ENCODE data around the gene SPINDOC. TPM values are rescaled to one million over a fixed set of nuclear protein-coding genes. Genes with fewer than 3 reads are reported as not detected.

Gene SPINDOC
- total RNA-seq, 1 experiment from 2014 or later, result 17.1 TPM

DNA sequence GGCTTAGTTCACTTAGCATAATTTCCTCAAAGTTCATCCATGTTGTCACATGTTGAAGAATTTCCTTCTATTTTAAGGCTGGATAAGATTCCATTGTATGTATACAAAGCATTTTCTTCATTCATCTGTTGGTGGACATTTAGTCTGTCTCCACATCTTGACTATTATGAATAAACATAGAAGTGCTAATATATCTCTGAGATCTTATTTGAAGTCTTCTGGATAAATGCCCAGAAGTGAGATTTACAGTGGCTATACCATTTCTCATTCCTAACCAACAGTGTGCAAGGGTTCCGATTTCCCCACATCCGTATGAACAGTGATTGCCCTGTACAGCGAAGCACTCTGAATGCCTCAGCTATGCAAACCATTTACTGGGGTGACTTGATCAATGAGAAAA is 38.1 kb upstream of the SPINDOC start:
- no peaks in the 10 kb centered on the region for H3K4me1 Mint-ChIP-seq (ENCODE audit: insufficient read depth, unreplicated experiment)
- POLR2A ChIA-PET, result no interaction called here
- no peak overlapping the region for H3K27ac Mint-ChIP-seq (ENCODE audit: low read depth, unreplicated experiment)
- TF ChIP-seq, protein P1, sequence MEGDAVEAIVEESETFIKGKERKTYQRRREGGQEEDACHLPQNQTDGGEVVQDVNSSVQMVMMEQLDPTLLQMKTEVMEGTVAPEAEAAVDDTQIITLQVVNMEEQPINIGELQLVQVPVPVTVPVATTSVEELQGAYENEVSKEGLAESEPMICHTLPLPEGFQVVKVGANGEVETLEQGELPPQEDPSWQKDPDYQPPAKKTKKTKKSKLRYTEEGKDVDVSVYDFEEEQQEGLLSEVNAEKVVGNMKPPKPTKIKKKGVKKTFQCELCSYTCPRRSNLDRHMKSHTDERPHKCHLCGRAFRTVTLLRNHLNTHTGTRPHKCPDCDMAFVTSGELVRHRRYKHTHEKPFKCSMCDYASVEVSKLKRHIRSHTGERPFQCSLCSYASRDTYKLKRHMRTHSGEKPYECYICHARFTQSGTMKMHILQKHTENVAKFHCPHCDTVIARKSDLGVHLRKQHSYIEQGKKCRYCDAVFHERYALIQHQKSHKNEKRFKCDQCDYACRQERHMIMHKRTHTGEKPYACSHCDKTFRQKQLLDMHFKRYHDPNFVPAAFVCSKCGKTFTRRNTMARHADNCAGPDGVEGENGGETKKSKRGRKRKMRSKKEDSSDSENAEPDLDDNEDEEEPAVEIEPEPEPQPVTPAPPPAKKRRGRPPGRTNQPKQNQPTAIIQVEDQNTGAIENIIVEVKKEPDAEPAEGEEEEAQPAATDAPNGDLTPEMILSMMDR (IDR thresholded peaks at IDR 0.05; ENCODE audit: unreplicated experiment), result no peak
- intact Hi-C loops (cut with micrococcal nuclease), result no loop called here
- DNase-seq (ENCODE audit: unreplicated experiment), result no peak
- no peak overlapping the region for H3K4me3 Mint-ChIP-seq (ENCODE audit: unreplicated experiment)
- BruUV-seq (replicated peaks), result no TSS peak
- H3K9me3 Mint-ChIP-seq (ENCODE audit: unreplicated experiment), result no peaks in the 10 kb centered on the region
- H3K36me3 Mint-ChIP-seq (ENCODE audit: insufficient read depth, unreplicated experiment), result no peaks in the 10 kb centered on the region
- H3K27me3 Mint-ChIP-seq (ENCODE audit: insufficient read depth, unreplicated experiment), result no peaks in the 10 kb centered on the region
- CTCF ChIA-PET, result interaction anchor here (0.7 kb wide), 1 partner anchor 61 kb away, joined by 3 read pairs; no protein-coding TSS in a partner anchor

DNA sequence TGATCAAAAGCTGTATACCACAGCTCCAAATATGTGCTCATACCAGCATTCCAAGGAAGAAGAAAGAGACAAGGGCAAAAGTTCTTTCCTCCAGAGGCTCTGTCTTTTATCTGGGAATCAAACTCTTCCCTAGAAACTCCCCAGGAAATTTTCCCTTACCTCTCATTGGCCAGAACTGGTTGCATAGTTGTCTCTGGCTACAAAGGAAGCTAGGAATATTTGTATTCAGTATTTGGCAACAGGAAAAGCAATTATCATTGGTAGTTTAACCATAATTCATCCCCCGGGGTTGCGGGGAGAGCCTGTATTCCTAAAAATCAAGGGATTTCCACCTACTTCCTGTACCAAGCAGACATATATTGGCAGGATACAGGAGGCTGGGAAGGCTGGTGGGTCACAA is 34.2 kb upstream of the SPINDOC start:
- Mint-ChIP-seq H3K36me3 (ENCODE audit: insufficient read depth, unreplicated experiment) (no peaks in the 10 kb centered on the region), H3K27ac (ENCODE audit: low read depth, unreplicated experiment) (no peak overlapping the region), H3K4me3 (ENCODE audit: unreplicated experiment) (no peak overlapping the region), H3K9me3 (ENCODE audit: unreplicated experiment) (no peaks in the 10 kb centered on the region), H3K27me3 (ENCODE audit: insufficient read depth, unreplicated experiment) (no peaks in the 10 kb centered on the region), H3K4me1 (ENCODE audit: insufficient read depth, unreplicated experiment) (no peaks in the 10 kb centered on the region)
- no TSS peak for BruUV-seq (replicated peaks)
- ChIA-PET CTCF (interaction anchor here (0.8 to 1.3 kb wide), 3 partner anchors 12 to 167 kb away, joined by 3 to 4 read pairs (median 4); no protein-coding TSS in a partner anchor), POLR2A (no interaction called here)
- intact Hi-C loops (cut with micrococcal nuclease), result no loop called here
- TF ChIP-seq, protein P1 (IDR thresholded peaks at IDR 0.05; ENCODE audit: unreplicated experiment), result no peak
- no peak for DNase-seq (ENCODE audit: unreplicated experiment)

DNA sequence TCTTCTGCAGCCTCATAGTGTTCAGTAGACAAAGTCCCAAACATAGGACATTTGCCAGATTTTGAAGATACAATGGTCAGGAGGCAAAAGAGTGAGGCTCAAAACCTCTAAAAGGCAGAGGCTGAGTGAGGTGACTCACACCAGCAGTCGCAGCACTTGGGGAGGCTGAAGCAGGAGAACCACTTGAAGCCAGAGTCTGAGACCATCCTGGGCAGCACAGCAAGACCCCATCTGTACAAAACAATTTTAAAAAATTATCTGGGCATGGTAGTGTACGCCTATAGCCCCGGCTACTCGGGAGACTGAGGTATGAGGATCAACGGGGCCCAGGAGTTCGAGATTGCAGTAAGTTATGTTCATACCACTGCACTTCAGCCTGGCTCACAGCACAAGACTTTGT is 30.5 kb upstream of the SPINDOC start:
- ChIA-PET CTCF (interaction anchor here (0.6 to 1.2 kb wide), 2 partner anchors 302 to 372 kb away, joined by 3 to 4 read pairs; no protein-coding TSS in a partner anchor), POLR2A (no interaction called here)

DNA sequence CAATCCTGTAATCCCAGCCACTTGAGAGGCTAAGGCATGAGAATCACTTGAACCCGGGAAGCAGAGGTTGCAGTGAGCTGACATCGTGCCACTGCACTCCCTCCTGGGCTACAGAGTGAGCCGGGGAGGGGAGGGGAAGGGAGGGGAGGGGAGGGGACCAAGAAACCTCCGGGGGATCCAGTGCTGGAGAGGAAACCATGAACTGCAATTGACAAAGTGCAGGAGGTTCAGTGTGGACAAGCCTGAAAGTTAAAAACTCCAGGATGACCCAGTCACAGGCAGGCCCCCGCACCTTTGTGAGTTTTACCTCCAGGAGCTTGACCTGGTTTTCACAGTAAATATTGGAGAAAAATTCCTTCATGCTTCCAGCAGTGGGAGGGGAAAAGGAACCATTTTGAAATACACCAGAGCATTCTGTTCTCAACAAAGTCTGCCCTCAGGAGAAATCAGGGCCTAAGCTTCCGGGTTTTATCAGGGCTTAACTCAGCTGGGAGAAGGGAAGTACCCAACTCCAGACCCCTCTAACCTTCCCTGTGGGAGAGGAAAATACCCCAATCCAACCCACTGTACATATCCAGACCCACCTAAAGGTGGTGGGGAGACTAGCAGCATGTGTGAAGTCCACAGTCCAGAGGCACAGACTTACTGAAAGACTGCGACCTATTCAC is 29.2 kb upstream of the SPINDOC start:
- H3K4me3 Mint-ChIP-seq (ENCODE audit: unreplicated experiment), result no peak overlapping the region

More for the DNA sequence above, 30.5 kb upstream of the SPINDOC start:
- Mint-ChIP-seq H3K36me3 (ENCODE audit: insufficient read depth, unreplicated experiment) (no peaks in the 10 kb centered on the region), H3K27me3 (ENCODE audit: insufficient read depth, unreplicated experiment) (no peaks in the 10 kb centered on the region), H3K4me1 (ENCODE audit: insufficient read depth, unreplicated experiment) (no peaks in the 10 kb centered on the region), H3K9me3 (ENCODE audit: unreplicated experiment) (no peaks in the 10 kb centered on the region), H3K27ac (ENCODE audit: low read depth, unreplicated experiment) (no peak overlapping the region), H3K4me3 (ENCODE audit: unreplicated experiment) (no peak overlapping the region)
- DNase-seq (ENCODE audit: unreplicated experiment), result no peak
- TF ChIP-seq, protein P1 (IDR thresholded peaks at IDR 0.05; ENCODE audit: unreplicated experiment), result no peak
- BruUV-seq (replicated peaks), result no TSS peak
- intact Hi-C loops (cut with micrococcal nuclease), result no loop called here

More for the DNA sequence above, 29.2 kb upstream of the SPINDOC start:
- CTCF ChIA-PET, result interaction anchor here (0.5 to 0.7 kb wide), 3 partner anchors 27 to 1445 kb away, joined by 3 to 4 read pairs (median 3); no protein-coding TSS in a partner anchor
- no peak overlapping the region for H3K27ac Mint-ChIP-seq (ENCODE audit: low read depth, unreplicated experiment)
- TF ChIP-seq, protein P1 (IDR thresholded peaks at IDR 0.05; ENCODE audit: unreplicated experiment), result no peak
- no peaks in the 10 kb centered on the region for H3K36me3 Mint-ChIP-seq (ENCODE audit: insufficient read depth, unreplicated experiment)
- DNase-seq (ENCODE audit: unreplicated experiment), result no peak
- intact Hi-C loops (cut with micrococcal nuclease), result no loop called here
- H3K9me3 Mint-ChIP-seq (ENCODE audit: unreplicated experiment), result no peaks in the 10 kb centered on the region
- POLR2A ChIA-PET, result interaction anchor here (0.5 kb wide), 1 partner anchor 55 kb away, joined by 3 read pairs; the partner anchor contains the start of gene MARK2
- BruUV-seq (replicated peaks), result no TSS peak
- no peaks in the 10 kb centered on the region for H3K27me3 Mint-ChIP-seq (ENCODE audit: insufficient read depth, unreplicated experiment)
- no peaks in the 10 kb centered on the region for H3K4me1 Mint-ChIP-seq (ENCODE audit: insufficient read depth, unreplicated experiment)
